Inferior parietal cortex (tissue), 1 donor: ENCODE data around the gene SFXN3.

Source experiments
- DNase-seq: peaks from one replicate; pipeline ENCODE4 v3.0.0-alpha.2; 2016; ENCODE audit errors: extremely low spot score

The SFXN3 gene

GRCh38 chr10:101031128-101031795 lies at the start of gene SFXN3, which contains the start of gene PDZD7:
TSS of gene SFXN3 (plus strand) at chr10:101031234. CDS start at chr10:101034695, 3,461 bp downstream.
TSS of gene PDZD7 (minus strand) at chr10:101031129. CDS start at chr10:101030219, 910 bp downstream.
- DNase-seq, result peak; percentile 93

- DNase-seq, result no peak
These were observed 47.9 kb upstream of the SFXN3 start for GRCh38 chr10:100982916-100983830.

- DNase-seq, result no peak
These were observed 47.0 kb upstream of the SFXN3 start for GRCh38 chr10:100983868-100984671.

- no peak for DNase-seq
These were observed 46.3 kb upstream of the SFXN3 start for GRCh38 chr10:100984672-100985177.

GRCh38 chr10:100985336-100985735 lies 45.7 kb upstream of the SFXN3 start:
- DNase-seq, result no peak

GRCh38 chr10:100986623-100986951 lies 44.4 kb upstream of the SFXN3 start:
- no peak for DNase-seq

- DNase-seq, result peak; percentile 93
These were observed 43.9 kb upstream of the SFXN3 start, which contains the start of the genes MRPL43 and TWNK for GRCh38 chr10:100986952-100987684. TSS of gene MRPL43 (minus strand) at chr10:100987497. CDS start at chr10:100987443, 54 bp downstream. TSS of gene TWNK (plus strand) at chr10:100987543. CDS start at chr10:100988211, 668 bp downstream.

GRCh38 chr10:100987685-100988049 lies 43.4 kb upstream of the SFXN3 start:
- DNase-seq, result no peak

- no peak for DNase-seq
These were observed 42.9 kb upstream of the SFXN3 start for GRCh38 chr10:100988166-100988565.

GRCh38 chr10:100989088-100989487 lies 41.9 kb upstream of the SFXN3 start:
- no peak for DNase-seq

- peak; percentile 86 for DNase-seq
These were observed 36.9 kb upstream of the SFXN3 start for GRCh38 chr10:100993986-100994708.

- DNase-seq, result no peak
These were observed 35.9 kb upstream of the SFXN3 start for GRCh38 chr10:100995181-100995580.

GRCh38 chr10:100996678-100997359 lies 34.2 kb upstream of the SFXN3 start:
- DNase-seq, result no peak

- no peak for DNase-seq
These were observed 33.5 kb upstream of the SFXN3 start for GRCh38 chr10:100997360-100998182.

GRCh38 chr10:100998183-100998990 lies 32.6 kb upstream of the SFXN3 start:
- peak; percentile 81 for DNase-seq

- DNase-seq, result peak; percentile 79
These were observed 31.9 kb upstream of the SFXN3 start for GRCh38 chr10:100998991-100999741.

GRCh38 chr10:100999742-101000126 lies 31.3 kb upstream of the SFXN3 start, which contains the start of gene LZTS2:
TSS of gene LZTS2 (plus strand) at chr10:100999808. CDS start at chr10:101002539, 2,731 bp downstream.
- DNase-seq, result no peak
